IMR-90 (cell line): ENCODE data around the gene GGT6. TPM values are rescaled to one million over a fixed set of nuclear protein-coding genes. Genes with fewer than 3 reads are reported as not detected.

Experiments
- ATAC-seq: fragments of 200-7000 bp; cut with Tn5 transposase; 2 replicates; pipeline ENCODE4 v1.9.1; 2020; ENCODE audit warnings: low read depth, mild to moderate bottlenecking, moderate library complexity
- BruUV-seq: library from RNA; stranded (reverse); fragments of 400-500 nt; replicated peaks from 2 replicates; lab custom pipeline; 2021; lab: Mats Ljungman, UMichigan
- CTCF ChIA-PET: fragments of 300-600 bp; formaldehyde crosslinking; extraction: SDS; loops from one replicate; lab custom pipeline; 2021; ENCODE audit warnings: antibody characterized with exemption; lab: Yijun Ruan, JAX
- POLR2A ChIA-PET: fragments of 300-600 bp; sonication (Branson Sonifier 250); formaldehyde crosslinking; loops from one replicate; lab custom pipeline; 2022; ENCODE audit warnings: antibody characterized with exemption; ENCODE audit not compliant: unreplicated experiment; lab: Charles Lee
- DNase-seq: peaks from one replicate; pipeline ENCODE4 v3.0.0; 2013
- H2AFZ ChIP-seq: replicated peaks from 2 replicates; pipeline ENCODE3; 2013; ENCODE audit warnings: low read length, mild to moderate bottlenecking; ENCODE audit not compliant: poor library complexity
- H2AK5ac ChIP-seq: 2 replicates; pipeline ENCODE4 v1.6.1; 2013; ENCODE audit warnings: low read depth, low read length, inconsistent platforms
- H2AK9ac ChIP-seq: replicated peaks from 2 replicates; pipeline ENCODE3; 2013; ENCODE audit warnings: mild to moderate bottlenecking, low read depth, low read length, moderate library complexity; ENCODE audit not compliant: poor library complexity
- H2BK120ac ChIP-seq: 2 replicates; pipeline ENCODE4 v1.6.1; 2013; ENCODE audit warnings: low read depth, low read length, inconsistent platforms
- H2BK15ac ChIP-seq: 3 replicates; pipeline ENCODE4 v1.6.1; 2013; ENCODE audit warnings: low read depth, low read length, inconsistent platforms
- H2BK20ac ChIP-seq: 2 replicates; pipeline ENCODE4 v1.6.1; 2013; ENCODE audit warnings: low read depth, mild to moderate bottlenecking, inconsistent platforms, low read length, moderate library complexity
- H2BK5ac ChIP-seq: 2 replicates; pipeline ENCODE4 v1.6.1; 2013; ENCODE audit warnings: mild to moderate bottlenecking, low read depth, low read length, inconsistent platforms; ENCODE audit not compliant: poor library complexity, severe bottlenecking
- H3K14ac ChIP-seq: replicated peaks from 2 replicates; pipeline ENCODE4 v1.6.1; 2013; ENCODE audit warnings: low read depth, low read length, inconsistent platforms
- H3K18ac ChIP-seq: 2 replicates; pipeline ENCODE4 v1.6.1; 2013; ENCODE audit warnings: low read depth, low read length, control low read depth
- H3K23ac ChIP-seq: 2 replicates; pipeline ENCODE4 v1.6.1; 2013; ENCODE audit warnings: low read depth, low read length, inconsistent platforms
- H3K27ac ChIP-seq: 2 replicates; pipeline ENCODE4 v1.5.1; 2013; ENCODE audit warnings: mild to moderate bottlenecking, control low read depth, low read length; ENCODE audit not compliant: insufficient read depth
- H3K27me3 ChIP-seq: 2 replicates; pipeline ENCODE4 v1.6.1; 2013; ENCODE audit warnings: low read length; ENCODE audit not compliant: control insufficient read depth, insufficient read depth
- H3K36me3 ChIP-seq: 2 replicates; pipeline ENCODE4 v1.6.1; 2013; ENCODE audit warnings: low read length, mixed read lengths; ENCODE audit not compliant: control insufficient read depth, insufficient read depth
- H3K4ac ChIP-seq: 2 replicates; pipeline ENCODE4 v1.6.1; 2013; ENCODE audit warnings: low read depth, low read length, inconsistent platforms
- H3K4me1 ChIP-seq: 2 replicates; pipeline ENCODE4 v1.6.1; 2013; ENCODE audit warnings: low read length, mixed read lengths; ENCODE audit not compliant: control insufficient read depth, insufficient read depth
- H3K4me2 ChIP-seq: 2 replicates; pipeline ENCODE4 v1.6.1; 2013; ENCODE audit warnings: low read depth, mild to moderate bottlenecking, control low read depth, low read length, moderate library complexity
- H3K4me3 ChIP-seq: 2 replicates; pipeline ENCODE4 v1.5.1; 2013; ENCODE audit warnings: low read depth, mild to moderate bottlenecking, control low read depth, low read length, moderate library complexity; ENCODE audit not compliant: insufficient read depth
- H3K56ac ChIP-seq: 2 replicates; pipeline ENCODE4 v1.6.1; 2013; ENCODE audit warnings: low read length, inconsistent platforms; ENCODE audit not compliant: insufficient read depth; ENCODE audit errors: extremely low read depth
- H3K79me1 ChIP-seq, 2 experiments: 2 replicates each; pipeline ENCODE4 v1.6.1; 2013; ENCODE audit warnings: low read length in 2 of 2, inconsistent platforms in 1 of 2, low read depth in 1 of 2
- H3K9ac ChIP-seq: 2 replicates; pipeline ENCODE4 v1.6.1; 2013; ENCODE audit warnings: low read depth, low read length, control low read depth
- H3K9me1 ChIP-seq: 2 replicates; pipeline ENCODE4 v1.6.1; 2013; ENCODE audit warnings: low read length, inconsistent platforms; ENCODE audit not compliant: insufficient read depth
- H3K9me3 ChIP-seq: 2 replicates; pipeline ENCODE4 v1.6.1; 2013; ENCODE audit warnings: low read length; ENCODE audit not compliant: control insufficient read depth, insufficient read depth
- H4K20me1 ChIP-seq: 2 replicates; pipeline ENCODE4 v1.6.1; 2013; ENCODE audit warnings: low read length, inconsistent platforms; ENCODE audit not compliant: insufficient read depth
- H4K5ac ChIP-seq: 2 replicates; pipeline ENCODE4 v1.6.1; 2013; ENCODE audit warnings: mild to moderate bottlenecking, low read depth, low read length, control low read depth
- H4K8ac ChIP-seq, 2 experiments: 2 replicates each; pipeline ENCODE4 v1.6.1; 2013; ENCODE audit warnings: low read depth in 2 of 2, low read length in 2 of 2, control low read depth in 1 of 2, inconsistent platforms in 1 of 2
- H4K91ac ChIP-seq: 2 replicates; pipeline ENCODE4 v1.6.1; 2013; ENCODE audit warnings: low read depth, low read length, inconsistent platforms; ENCODE audit not compliant: insufficient read depth
- BHLHE40 ChIP-seq: fragments of 150-350 bp; IDR thresholded peaks from 2 replicates; pipeline ENCODE4 v1.6.1; 2016; ENCODE audit warnings: mild to moderate bottlenecking, low read depth, low read length
- CEBPB ChIP-seq: IDR thresholded peaks from 2 replicates; pipeline ENCODE4 v1.6.1; 2012; ENCODE audit warnings: low read depth, low read length, improper control_type of control experiment
- CHD1 ChIP-seq: IDR thresholded peaks from 2 replicates; pipeline ENCODE4 v1.6.1; 2012; ENCODE audit warnings: low read depth, low read length, improper control_type of control experiment
- FOS ChIP-seq: fragments of 150-350 bp; IDR thresholded peaks from 2 replicates; pipeline ENCODE4 v1.6.1; 2016; ENCODE audit warnings: low read depth, low read length
- MAFK ChIP-seq: IDR thresholded peaks from 2 replicates; pipeline ENCODE4 v1.6.1; 2012; ENCODE audit warnings: low read depth, low read length, improper control_type of control experiment
- MAZ ChIP-seq: IDR thresholded peaks from 2 replicates; pipeline ENCODE4 v1.6.1; 2012; ENCODE audit warnings: low read depth, mild to moderate bottlenecking, low read length, improper control_type of control experiment, moderate library complexity, borderline replicate concordance
- MXI1 ChIP-seq: IDR thresholded peaks from 2 replicates; pipeline ENCODE4 v1.6.1; 2012; ENCODE audit warnings: low read depth, mild to moderate bottlenecking, low read length, moderate library complexity, borderline replicate concordance
- NFE2L2 ChIP-seq: fragments of 150-350 bp; IDR thresholded peaks from 2 replicates; pipeline ENCODE4 v1.6.1; 2016; ENCODE audit warnings: low read depth, mild to moderate bottlenecking, low read length
- POLR2A ChIP-seq: IDR thresholded peaks from 2 replicates; pipeline ENCODE4 v1.6.1; 2012; ENCODE audit warnings: mild to moderate bottlenecking, low read depth, low read length
- RAD21 ChIP-seq: IDR thresholded peaks from 2 replicates; pipeline ENCODE4 v1.6.1; 2012; ENCODE audit warnings: low read length, improper control_type of control experiment
- RCOR1 ChIP-seq: IDR thresholded peaks from 2 replicates; pipeline ENCODE4 v1.6.1; 2012; ENCODE audit warnings: mild to moderate bottlenecking, low read length, improper control_type of control experiment; ENCODE audit not compliant: insufficient replicate concordance
- RFX5 ChIP-seq: IDR thresholded peaks from 2 replicates; pipeline ENCODE4 v1.8.0; 2012; ENCODE audit warnings: low read depth, mild to moderate bottlenecking, low read length, moderate library complexity
- SMC3 ChIP-seq: fragments of 150-350 bp; IDR thresholded peaks from 2 replicates; pipeline ENCODE4 v1.6.1; 2016; ENCODE audit warnings: low read depth, mild to moderate bottlenecking, antibody characterized with exemption, low read length, moderate library complexity
- WGBS, 2 experiments: methylation state at CpG; one replicate each; pipeline versions ENCODE4 v1.1.5 to v1.1.7; 2013; ENCODE audit warnings: missing lambda C conversion rate in 2 of 2; ENCODE audit not compliant: insufficient read length in 1 of 2; ENCODE audit errors: extremely low coverage in 2 of 2; 5-methylcytosine and 5-hydroxymethylcytosine counted together
- dilution Hi-C: fragments of 300-500 bp; cut with HindIII; formaldehyde crosslinking; loops from one replicate; pipeline ENCODE4 v1.14.3; 2018; ENCODE audit warnings: low sequenced_read_pairs; ENCODE audit not compliant: unreplicated experiment
- in situ Hi-C: fragments of 300-500 bp; cut with MboI; formaldehyde crosslinking; loops from 3 replicates; pipeline ENCODE4 v1.14.3; 2019; ENCODE audit warnings: low sequenced_read_pairs, inconsistent platforms, mixed read lengths
- intact Hi-C: fragments of 100-400 bp; cut with micrococcal nuclease; formaldehyde crosslinking; loops from 2 replicates; pipeline ENCODE4 v1.10.0; 2022
- polyA plus RNA-seq, 3 experiments: library from polyadenylated mRNA; depleted of rRNA; stranded (reverse); fragments of >200 nt; gene quantifications; 2 replicates each; pipeline ENCODE4 v1.2.3, GENCODE V29; 2012; ENCODE audit warnings: low replicate concordance in 1 of 3
- total RNA-seq: library from RNA; depleted of rRNA; stranded (reverse); fragments of >200 nt; gene quantifications from 2 replicates; pipeline ENCODE4 v1.2.3, GENCODE V29; 2012
- TF ChIP-seq, protein P1 (sequence below): fragments of 150-350 bp; IDR thresholded peaks from 2 replicates; pipeline ENCODE4 v1.6.1; 2017; ENCODE audit warnings: mild to moderate bottlenecking, antibody characterized with exemption, low read length, low read depth
- TF ChIP-seq, protein P2 (sequence below): fragments of 150-350 bp; IDR thresholded peaks from 2 replicates; pipeline ENCODE4 v1.6.1; 2016; ENCODE audit warnings: low read depth, mild to moderate bottlenecking, low read length, moderate library complexity, borderline replicate concordance
- TF ChIP-seq, protein P3 (sequence below): conservative IDR thresholded peaks from 2 replicates; pipeline ENCODE4 v1.5.1; 2012; ENCODE audit warnings: mild to moderate bottlenecking, low read depth, low read length, improper control_type of control experiment

GGT6 gene
- total and polyA plus RNA-seq, 2 of the 4 experiments (the other 2 are of a cell fraction), result not detected

DNA sequence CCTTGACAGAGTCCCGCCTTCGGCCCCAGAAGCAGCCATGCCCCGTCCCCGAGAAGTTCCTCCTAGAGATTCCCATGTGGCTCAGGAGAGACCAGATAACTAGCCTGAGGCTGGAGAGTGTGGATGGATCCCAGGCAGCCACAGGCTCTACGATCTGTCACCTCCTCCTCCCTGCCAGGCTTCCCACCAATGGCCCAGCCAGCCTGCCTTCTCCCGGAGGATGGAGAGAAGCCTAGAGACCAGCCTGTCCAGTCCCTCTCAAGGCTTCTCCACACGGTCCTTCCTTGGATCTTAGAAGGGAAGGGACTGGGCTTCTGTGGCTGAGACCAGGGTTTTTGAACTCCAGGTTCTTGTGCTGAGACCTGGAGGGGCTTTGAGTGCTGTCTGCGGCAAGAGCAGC lies 22.3 kb upstream of the GGT6 start:
- dilution Hi-C loops, result no loop called here
- Histone ChIP-seq H3K9ac (no peak overlapping the region), H3K9me3 (no peaks in the 10 kb centered on the region), H3K4me1 (no peaks in the 10 kb centered on the region; the same call in 1 of the 2 replicates), H3K14ac (no peak overlapping the region), H3K79me1 (no peaks in the 10 kb centered on the region), H3K56ac (no peak overlapping the region), H3K27ac (no peak overlapping the region), H4K91ac (no peak overlapping the region), H4K5ac (no peak overlapping the region), H3K36me3 (no peaks in the 10 kb centered on the region), H4K20me1 (no peaks in the 10 kb centered on the region), H3K4ac (no peak overlapping the region), H4K8ac (no peak overlapping the region), H2BK120ac (no peak overlapping the region), H2BK15ac (no peak overlapping the region), H2AK5ac (no peak overlapping the region), H2BK20ac (no peak overlapping the region), H2AK9ac (no peak overlapping the region), H2AFZ (peak overlapping the region; percentile 37), H3K4me3 (no peak overlapping the region), H2BK5ac (no peak overlapping the region), H3K9me1 (no peaks in the 10 kb centered on the region), H3K4me2 (no peak overlapping the region), H3K23ac (no peak overlapping the region), H3K27me3 (peaks cover 65% of the 10 kb centered on the region), H3K18ac (no peak overlapping the region)
- intact Hi-C loops, result no loop called here
- no TSS peak for BruUV-seq
- ATAC-seq (no peak), DNase-seq (no peak)
- POLR2A ChIA-PET, result interaction anchor here (0.5 kb wide), 1 partner anchor 25 kb away, joined by 3 read pairs; no protein-coding TSS in a partner anchor
- TF ChIP-seq NFE2L2, result no peak
- TF ChIP-seq BHLHE40, result no peak
- no peak for TF ChIP-seq RFX5
- no peak for TF ChIP-seq MAZ
- TF ChIP-seq, protein P1, sequence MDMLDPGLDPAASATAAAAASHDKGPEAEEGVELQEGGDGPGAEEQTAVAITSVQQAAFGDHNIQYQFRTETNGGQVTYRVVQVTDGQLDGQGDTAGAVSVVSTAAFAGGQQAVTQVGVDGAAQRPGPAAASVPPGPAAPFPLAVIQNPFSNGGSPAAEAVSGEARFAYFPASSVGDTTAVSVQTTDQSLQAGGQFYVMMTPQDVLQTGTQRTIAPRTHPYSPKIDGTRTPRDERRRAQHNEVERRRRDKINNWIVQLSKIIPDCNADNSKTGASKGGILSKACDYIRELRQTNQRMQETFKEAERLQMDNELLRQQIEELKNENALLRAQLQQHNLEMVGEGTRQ, result no peak
- no peak for TF ChIP-seq RAD21
- TF ChIP-seq MAFK, result no peak
- no peak for TF ChIP-seq CHD1
- TF ChIP-seq POLR2A, result no peak
- TF ChIP-seq FOS, result no peak
- TF ChIP-seq, protein P2, sequence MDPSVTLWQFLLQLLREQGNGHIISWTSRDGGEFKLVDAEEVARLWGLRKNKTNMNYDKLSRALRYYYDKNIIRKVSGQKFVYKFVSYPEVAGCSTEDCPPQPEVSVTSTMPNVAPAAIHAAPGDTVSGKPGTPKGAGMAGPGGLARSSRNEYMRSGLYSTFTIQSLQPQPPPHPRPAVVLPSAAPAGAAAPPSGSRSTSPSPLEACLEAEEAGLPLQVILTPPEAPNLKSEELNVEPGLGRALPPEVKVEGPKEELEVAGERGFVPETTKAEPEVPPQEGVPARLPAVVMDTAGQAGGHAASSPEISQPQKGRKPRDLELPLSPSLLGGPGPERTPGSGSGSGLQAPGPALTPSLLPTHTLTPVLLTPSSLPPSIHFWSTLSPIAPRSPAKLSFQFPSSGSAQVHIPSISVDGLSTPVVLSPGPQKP, result no peak
- TF ChIP-seq RCOR1, result no peak
- TF ChIP-seq, protein P3, sequence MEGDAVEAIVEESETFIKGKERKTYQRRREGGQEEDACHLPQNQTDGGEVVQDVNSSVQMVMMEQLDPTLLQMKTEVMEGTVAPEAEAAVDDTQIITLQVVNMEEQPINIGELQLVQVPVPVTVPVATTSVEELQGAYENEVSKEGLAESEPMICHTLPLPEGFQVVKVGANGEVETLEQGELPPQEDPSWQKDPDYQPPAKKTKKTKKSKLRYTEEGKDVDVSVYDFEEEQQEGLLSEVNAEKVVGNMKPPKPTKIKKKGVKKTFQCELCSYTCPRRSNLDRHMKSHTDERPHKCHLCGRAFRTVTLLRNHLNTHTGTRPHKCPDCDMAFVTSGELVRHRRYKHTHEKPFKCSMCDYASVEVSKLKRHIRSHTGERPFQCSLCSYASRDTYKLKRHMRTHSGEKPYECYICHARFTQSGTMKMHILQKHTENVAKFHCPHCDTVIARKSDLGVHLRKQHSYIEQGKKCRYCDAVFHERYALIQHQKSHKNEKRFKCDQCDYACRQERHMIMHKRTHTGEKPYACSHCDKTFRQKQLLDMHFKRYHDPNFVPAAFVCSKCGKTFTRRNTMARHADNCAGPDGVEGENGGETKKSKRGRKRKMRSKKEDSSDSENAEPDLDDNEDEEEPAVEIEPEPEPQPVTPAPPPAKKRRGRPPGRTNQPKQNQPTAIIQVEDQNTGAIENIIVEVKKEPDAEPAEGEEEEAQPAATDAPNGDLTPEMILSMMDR, result no peak
- TF ChIP-seq CEBPB, result no peak
- no peak for TF ChIP-seq SMC3
- no peak for TF ChIP-seq MXI1
- in situ Hi-C loops, result no loop called here
- CTCF ChIA-PET, result no interaction called here
- WGBS, 2 experiments, result no CpG with 5 or more reads among the region's 8 CpGs
